Activated naive CD4-positive, alpha-beta T cell treated with anti-CD3 and anti-CD28 coated beads, Interleukin-2, amount 50 U/mL, for 16 hours (primary cell): ENCODE data around the gene PPP6R2.

Experiments
- DNase-seq: peaks from one replicate; pipeline ENCODE4 v3.0.0-alpha.2; 2020

PPP6R2 gene

DNA sequence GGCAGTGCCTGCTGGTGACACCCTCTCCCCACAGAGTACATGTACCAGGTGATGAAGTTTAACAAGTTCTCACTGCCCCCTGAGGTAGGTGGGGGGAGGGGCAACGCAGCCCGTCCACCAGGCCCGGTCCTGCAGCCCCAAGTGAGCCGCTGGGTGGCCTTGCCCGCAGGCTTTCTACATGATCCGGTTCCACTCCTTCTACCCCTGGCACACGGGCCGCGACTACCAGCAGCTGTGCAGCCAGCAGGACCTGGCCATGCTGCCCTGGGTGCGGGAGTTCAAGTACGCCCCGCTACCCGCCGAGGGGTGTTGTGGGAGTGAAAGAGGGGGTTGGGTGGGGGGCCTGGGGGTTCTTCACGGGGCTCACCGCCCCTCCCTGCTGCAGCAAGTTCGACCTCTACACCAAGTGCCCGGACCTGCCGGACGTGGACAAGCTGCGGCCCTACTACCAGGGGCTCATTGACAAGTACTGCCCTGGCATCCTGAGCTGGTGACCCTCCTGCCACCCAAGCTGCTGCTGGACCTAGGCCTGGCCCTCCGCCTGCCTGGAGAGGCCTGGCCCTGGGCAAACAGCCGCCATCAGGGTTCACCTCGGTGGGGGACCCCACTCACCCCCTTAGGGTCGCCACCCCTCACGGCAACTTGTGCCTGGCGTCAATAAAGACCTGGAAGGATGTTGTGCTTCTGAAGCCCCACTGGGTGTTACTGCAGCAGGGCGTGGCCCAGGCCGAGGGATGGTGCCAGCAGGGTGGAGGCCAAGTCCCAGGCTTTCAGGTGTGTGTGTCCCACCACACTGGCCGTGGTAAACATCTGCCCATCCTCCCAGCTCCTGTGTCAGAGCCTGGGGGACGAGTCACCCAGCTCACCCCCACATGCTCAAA, 146.5 kb downstream of the PPP6R2 start:
- no peak for DNase-seq

DNA sequence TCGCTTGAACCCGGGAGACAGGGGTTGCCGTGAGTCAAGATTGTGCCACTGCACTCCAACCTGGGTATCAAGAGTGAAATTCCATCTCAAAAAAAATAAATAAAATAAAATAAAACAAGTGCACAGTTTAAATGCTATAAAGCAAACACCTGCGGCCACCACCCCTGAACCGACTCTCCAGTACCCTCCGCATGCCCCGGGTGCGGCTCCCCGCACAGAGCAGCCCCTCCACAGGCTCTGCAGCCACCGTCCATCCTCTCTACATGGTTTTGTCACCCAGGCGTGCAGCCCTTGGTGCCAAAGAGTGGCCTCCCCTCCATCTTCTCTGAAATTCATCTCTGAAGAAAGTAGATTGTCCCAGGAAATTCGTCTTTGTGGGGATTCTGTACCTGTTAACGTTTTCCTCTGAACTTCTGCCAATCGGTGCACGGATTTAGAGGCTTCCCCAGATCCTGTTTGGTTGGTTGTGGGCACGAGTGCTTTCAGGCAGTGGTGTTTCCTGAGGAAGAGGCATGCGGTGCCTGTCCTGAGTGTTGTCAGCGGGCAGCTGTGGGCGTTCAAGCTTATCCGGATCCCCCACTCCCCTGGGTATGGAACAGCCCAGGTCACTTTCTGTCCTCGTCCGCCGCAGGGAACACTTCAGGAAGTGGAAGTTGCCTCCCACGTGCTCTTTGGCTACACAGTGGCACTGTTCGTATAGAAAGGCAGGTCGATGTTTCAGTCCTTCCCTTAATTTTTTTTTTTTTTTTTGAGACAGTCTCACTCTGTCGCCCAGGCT, 147.6 kb downstream of the PPP6R2 start:
- DNase-seq: no peak
